ENCODE measurements around the gene ASTL.

Gene ASTL

GRCh38 chr2:96135621-96136020 lies 2.7 kb downstream of the ASTL start:
- POLR2A ChIA-PET = no interaction called here
- CTCF ChIA-PET = interaction anchor here (0.6 to 10.0 kb wide), 5 partner anchors 11 to 138 kb away, joined by 3 to 142 read pairs (median 4); partner anchors contain the start of gene DUSP2

GRCh38 chr2:96135171-96135570 lies 3.1 kb downstream of the ASTL start:
- POLR2A ChIA-PET = no interaction called here
- Histone ChIP-seq H3K36me3 (ENCODE audit: control insufficient read depth in 2 of 2, insufficient read depth in 1 of 2, low read length in 2 of 2) (no peaks in the 10 kb centered on the region), H3K4me3 (ENCODE audit: low read depth, low read length) (no peak overlapping the region), H3K27ac (ENCODE audit: extremely low read depth, low read depth, low read length) (no peak overlapping the region), H3K4me1 (ENCODE audit: control insufficient read depth, insufficient read depth, low read length) (no peaks in the 10 kb centered on the region), H3K9me3 (ENCODE audit: control insufficient read depth, insufficient read depth, low read depth, low read length) (no peaks in the 10 kb centered on the region)
- no peak for TF ChIP-seq RBAK (tag by site-specific recombination; IDR thresholded peaks at IDR 0.05)
- no peak for TF ChIP-seq KLF1 (tag by site-specific recombination; IDR thresholded peaks at IDR 0.05)
- TF ChIP-seq ZNF2 (tag by site-specific recombination; IDR thresholded peaks at IDR 0.05) = no peak
- TF ChIP-seq PRDM10 (tag by site-specific recombination; IDR thresholded peaks at IDR 0.05) = no peak
- TF ChIP-seq ZSCAN18 (tag by site-specific recombination; IDR thresholded peaks at IDR 0.05) = no peak
- TF ChIP-seq KLF10 (tag by site-specific recombination; IDR thresholded peaks at IDR 0.05) = no peak
- no peak for TF ChIP-seq FEZF1 (tag by site-specific recombination; IDR thresholded peaks at IDR 0.05)
- no peak for TF ChIP-seq ZSCAN5A (tag by site-specific recombination; IDR thresholded peaks at IDR 0.05)
- no peak for TF ChIP-seq ZSCAN4 (tag by site-specific recombination; IDR thresholded peaks at IDR 0.05)
- TF ChIP-seq CTCF (tag by site-specific recombination; IDR thresholded peaks at IDR 0.05) = no peak
- TF ChIP-seq KLF17 (tag by site-specific recombination; IDR thresholded peaks at IDR 0.05) = no peak
- no peak for TF ChIP-seq ZNF488 (tag by site-specific recombination; IDR thresholded peaks at IDR 0.05)
- CTCF ChIA-PET = interaction anchor here (1.0 to 2.7 kb wide), 3 partner anchors 18 to 112 kb away, joined by 3 to 12 read pairs (median 4); partner anchors contain the start of gene ADRA2B

More at GRCh38 chr2:96135621-96136020, 2.7 kb downstream of the ASTL start:
- no peaks in the 10 kb centered on the region for H3K4me1 ChIP-seq (ENCODE audit: control insufficient read depth, insufficient read depth, low read length)
- no peaks in the 10 kb centered on the region for H3K36me3 ChIP-seq (ENCODE audit: control insufficient read depth in 2 of 2, insufficient read depth in 1 of 2, low read length in 2 of 2)
- H3K4me3 ChIP-seq (ENCODE audit: low read depth, low read length) = no peak overlapping the region
- no peaks in the 10 kb centered on the region for H3K9me3 ChIP-seq (ENCODE audit: control insufficient read depth, insufficient read depth, low read depth, low read length)
- TF ChIP-seq ZNF174 (tag by site-specific recombination; IDR thresholded peaks at IDR 0.05) (no peak), IKZF3 (tag by site-specific recombination; IDR thresholded peaks at IDR 0.05) (no peak), ZNF23 (tag by site-specific recombination; IDR thresholded peaks at IDR 0.05; ENCODE audit: borderline replicate concordance) (no peak), KLF16 (tag by site-specific recombination; IDR thresholded peaks at IDR 0.05) (no peak), ZNF610 (tag by site-specific recombination; IDR thresholded peaks at IDR 0.05; ENCODE audit: borderline replicate concordance) (no peak), ZNF629 (tag by site-specific recombination; IDR thresholded peaks at IDR 0.05) (no peak), ZNF302 (tag by site-specific recombination; IDR thresholded peaks at IDR 0.05; ENCODE audit: low read depth) (no peak), REPIN1 (tag by site-specific recombination; IDR thresholded peaks at IDR 0.05; ENCODE audit: low read depth) (no peak), YY2 (tag by site-specific recombination; IDR thresholded peaks at IDR 0.05) (no peak), WT1 (tag by site-specific recombination; IDR thresholded peaks at IDR 0.05) (no peak), ZNF175 (tag by site-specific recombination; IDR thresholded peaks at IDR 0.05) (no peak), ZNF521 (tag by site-specific recombination; IDR thresholded peaks at IDR 0.05) (no peak), ZNF776 (tag by site-specific recombination; IDR thresholded peaks at IDR 0.05; ENCODE audit: borderline replicate concordance) (no peak), ZNF37A (tag by site-specific recombination; IDR thresholded peaks at IDR 0.05) (no peak), ZNF335 (tag by site-specific recombination; conservative IDR thresholded peaks at IDR 0.05) (no peak)
- H3K27ac ChIP-seq (ENCODE audit: extremely low read depth, low read depth, low read length) = no peak overlapping the region

Measured in HEK293 (cell line).